Measurements from ENCODE around the gene TAOK2.
A peak's percentile ranks its signal among the peaks of the same experiment; 100 is the strongest.
"Not testable (repeated sequence)": the region's sequence is repeated elsewhere in the genome, so short reads cannot be mapped to it uniquely, and the experiment has no call there.

The TAOK2 gene

DNA sequence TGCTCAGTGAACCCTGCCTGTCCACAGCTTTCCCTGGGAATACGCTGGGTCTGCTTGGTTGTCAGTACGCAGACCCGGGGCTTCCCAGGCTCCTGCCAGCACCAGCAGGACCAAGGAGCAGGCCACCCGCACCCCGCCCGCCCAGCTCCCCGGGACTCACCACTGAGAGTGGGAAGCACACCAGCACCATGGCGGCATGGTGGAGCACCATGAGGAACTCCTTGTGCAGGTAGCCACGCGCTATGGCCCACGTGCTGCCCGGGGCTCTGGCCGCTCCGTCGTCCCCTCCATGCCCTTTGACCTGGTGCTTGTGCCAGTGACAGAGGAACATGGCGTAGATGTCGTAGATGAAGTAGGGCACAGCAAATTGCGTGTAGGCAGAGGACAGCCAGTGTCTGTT lies 52.8 kb downstream of the TAOK2 start:
- no peak for DNase-seq

DNA sequence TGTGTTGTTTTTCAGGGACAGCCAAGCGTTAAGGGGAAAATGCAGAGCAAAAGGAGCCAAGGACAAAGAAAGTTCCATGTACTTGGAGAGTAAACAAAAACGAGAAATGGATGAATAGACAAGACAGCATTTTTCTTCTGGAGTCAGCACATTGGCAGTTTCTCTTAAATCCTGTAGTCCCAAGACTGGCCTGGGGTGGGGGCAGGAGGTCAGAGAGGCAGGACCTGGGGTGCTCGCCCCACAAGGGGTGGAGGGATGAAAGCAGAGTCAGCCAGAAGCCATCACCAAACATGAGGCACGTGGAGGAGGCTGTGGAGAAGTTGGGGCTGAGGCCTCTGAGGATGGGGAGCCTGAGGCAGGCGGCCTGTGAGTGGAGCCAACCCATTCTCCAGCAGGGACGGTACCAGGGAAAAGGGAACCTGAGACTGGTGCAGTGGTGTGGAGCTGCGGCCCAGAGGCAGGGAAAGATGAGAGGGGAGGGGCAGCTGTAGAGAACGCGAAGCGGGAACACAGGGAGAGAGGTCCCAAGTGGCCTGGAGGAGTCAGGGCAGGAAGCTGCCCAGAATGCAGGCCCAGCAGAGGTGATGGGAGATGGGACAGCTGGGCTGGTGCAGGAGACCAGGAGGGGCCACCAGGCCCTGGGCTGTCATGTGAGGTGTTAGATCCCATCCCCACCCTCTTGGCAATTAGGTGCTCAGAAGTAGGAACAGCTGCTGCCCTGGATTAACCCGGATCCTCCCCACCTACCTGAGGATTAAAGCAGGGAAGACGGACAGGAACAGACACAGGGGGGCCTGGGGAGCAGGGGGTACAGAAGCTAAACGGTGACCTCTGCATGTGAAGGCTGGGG lies 54.1 kb downstream of the TAOK2 start:
- no peak for DNase-seq

DNA sequence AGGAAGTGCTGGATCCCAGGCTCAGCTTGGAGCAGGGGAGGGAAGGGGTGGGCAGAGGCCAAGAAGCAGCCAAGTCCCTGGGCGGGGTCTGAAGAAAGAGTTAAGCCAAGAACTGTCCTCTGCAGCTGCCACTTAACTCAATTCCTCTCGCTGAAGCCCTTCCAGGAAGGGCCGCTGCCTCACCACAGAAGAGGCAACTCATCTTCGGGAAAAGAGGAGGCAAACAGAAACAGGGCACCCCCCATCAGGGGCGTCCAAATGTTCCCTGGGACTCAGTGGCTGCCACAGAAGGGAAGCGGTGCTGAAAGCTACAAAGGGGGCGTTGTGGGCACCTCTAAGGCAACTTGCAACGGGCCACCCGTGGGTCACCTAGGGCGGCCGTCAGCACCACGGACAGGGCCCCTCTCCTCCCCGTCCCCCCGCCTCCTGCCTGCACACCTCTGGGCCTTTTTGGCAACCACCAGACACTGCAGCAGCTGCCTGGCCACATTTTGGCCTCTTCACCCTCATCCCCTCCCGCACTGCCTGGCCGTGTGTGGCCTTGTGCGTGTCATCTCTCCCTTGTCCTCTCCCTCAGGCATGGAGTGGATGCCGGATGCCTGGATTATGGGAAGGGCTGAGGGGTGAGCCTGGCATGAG lies 54.9 kb downstream of the TAOK2 start:
- DNase-seq: peak; percentile 36

DNA sequence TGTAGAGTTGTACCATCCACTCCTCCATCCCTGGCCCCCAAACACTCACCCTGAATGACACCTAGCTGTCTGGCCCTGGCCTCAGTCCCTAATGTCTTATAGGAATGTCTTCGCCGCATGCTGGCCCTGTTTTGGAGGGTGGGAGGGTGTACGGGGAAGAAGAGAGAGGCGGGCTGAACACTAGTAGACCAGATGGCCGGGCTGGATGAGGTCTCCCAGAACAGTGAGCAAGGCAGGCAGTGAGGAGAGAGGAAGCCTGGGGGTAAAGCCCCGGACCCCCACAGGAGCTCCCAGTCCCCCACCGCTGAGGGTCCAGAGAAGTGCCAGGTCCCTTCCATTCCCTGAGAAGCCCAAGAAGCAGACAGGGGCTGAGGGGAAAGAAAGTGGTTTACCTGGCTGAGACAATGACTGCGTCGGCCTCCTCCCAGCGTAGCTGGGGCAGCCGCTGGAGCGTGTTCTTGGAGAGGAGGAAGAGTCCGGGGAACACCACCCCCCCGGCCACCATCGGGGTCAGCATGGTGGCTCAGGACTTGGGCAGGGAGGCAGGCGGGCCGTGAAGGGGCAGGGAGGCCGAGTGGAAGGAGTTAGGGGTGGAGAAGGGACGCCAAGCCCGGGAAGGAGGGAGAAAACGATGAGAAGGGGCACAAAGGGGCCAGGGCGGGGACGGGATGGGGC lies 56.5 kb downstream of the TAOK2 start:
- no peak for DNase-seq

DNA sequence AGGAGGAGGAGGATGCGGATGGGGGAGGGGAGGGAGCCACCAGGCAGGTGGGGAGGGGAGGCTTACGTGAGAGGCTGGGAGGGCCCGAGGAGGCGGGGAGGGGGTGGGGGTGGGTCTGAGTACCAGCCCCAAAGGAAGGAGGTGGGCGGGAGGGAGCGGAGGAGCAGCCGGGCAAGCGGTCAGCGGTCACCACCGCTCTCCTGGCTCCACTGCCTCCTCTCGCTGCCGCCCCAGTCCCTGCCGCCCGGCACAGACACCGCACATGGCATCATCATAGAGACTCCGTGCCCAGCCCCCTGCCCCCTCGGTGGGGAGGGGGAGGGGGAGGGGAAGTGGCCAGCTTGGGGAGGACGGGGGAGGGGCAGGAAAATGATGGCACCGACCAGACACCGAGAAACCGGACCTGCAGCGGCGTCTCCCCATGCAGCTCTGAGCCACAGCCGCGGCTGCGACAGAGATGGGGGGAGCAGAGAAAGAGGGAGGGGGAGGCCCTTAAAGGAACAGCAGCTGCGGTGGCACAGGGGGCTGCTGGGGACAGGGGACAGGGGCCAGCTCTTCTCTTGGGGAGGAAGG lies 57.3 kb downstream of the TAOK2 start, which contains the start of gene TLCD3B:
Gene TLCD3B (minus strand): TSS at position 431 of the 573 bp plus-strand sequence. CDS start 744 bp downstream, outside the sequence.
- DNase-seq: no peak

DNA sequence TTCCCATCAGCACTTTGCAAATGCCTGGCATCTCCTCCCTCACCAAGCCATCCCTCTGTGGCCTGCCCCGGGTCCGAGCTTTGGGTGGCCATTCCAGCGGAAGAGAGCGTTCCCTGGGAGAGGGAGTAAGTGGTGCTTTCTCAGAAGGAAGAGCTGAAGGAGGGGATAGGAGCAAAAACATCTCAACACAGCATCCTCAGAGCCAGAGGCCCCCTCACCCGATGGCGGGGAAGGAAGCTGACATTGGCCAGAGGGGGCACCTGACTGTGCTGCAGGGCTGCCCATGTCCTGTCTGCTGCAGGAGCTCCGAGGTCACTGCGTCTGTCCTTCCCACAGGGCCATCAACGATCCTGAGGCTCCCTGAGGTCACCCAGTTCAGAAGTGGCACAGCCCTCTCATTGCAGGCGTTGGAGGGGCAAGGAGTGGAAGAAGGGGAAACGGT lies 57.8 kb downstream of the TAOK2 start:
- DNase-seq: no peak

DNA sequence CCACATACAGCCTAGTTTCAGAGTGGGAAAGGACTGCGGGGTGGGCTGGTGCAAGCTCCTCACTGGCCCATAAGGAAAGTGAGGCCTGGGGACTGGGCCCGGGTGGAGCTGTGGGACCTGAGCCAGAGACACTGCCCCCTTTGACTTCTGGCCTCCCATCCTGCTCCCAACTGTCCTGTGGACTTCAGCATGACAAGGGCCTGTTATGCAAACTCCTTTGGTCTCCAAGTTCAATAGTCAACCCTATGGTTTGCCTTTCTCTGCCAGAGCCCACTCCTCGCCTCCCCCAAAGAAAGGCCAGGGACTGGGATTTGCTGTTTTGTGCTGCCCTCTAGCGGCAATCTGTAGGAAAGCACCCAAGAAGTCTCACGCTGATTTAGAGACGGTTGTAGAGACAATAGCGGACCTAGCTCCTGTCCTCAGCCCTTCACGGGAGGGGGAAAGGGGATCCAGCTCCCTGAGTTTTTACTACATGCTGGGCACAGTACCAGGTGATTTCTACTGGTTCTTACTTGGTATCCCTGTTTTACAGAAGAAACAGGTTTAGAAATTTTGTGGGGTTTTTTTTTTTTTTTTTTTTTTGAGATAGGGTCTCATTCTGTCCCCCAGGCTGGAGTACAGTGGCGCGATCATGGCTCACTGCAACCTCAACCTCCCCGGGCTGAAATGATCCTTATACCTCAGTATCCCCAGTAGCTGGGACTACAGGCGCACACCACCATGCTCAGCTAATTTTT lies 58.6 kb downstream of the TAOK2 start:
- DNase-seq: peak; percentile 89

DNA sequence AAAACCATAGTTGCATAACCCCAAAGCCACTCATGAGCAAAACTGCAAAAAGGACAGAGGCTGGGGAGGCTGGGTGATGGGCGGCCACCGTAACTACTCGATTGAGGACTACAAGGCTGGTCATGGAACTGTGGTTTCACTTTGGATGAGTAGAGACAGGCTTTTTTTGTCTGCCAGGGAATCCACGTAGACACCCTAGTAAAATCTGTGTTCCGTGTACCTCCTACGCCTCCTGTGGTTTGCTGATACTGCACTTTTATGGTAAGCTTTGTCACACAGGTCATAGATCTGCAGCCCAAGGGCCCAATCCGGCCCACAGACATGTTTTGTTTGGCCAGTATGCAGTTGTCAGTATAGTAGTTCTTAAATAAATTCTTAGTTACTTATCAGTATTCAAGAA lies 59.6 kb downstream of the TAOK2 start:
- peak; percentile 85 for DNase-seq

DNA sequence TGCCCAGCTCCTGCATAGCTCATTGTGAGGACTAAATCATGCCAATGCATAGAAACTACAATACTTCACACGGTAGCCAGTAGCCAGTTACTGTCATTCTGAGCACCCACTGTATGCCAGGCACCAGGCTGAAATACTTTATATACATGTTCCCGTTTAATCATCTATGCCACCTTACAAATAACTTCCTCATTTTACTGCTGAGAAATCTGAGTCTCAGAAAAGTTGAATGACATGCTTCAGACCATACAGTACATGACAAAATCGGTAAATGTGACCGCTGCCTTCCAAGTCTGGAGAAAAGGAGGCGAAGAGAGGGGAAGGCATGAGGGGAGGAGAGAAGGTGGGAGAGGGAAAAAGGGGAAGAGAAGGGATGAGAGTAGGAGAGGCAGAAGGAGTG lies 66.6 kb downstream of the TAOK2 start:
- peak; percentile 62 for DNase-seq

DNA sequence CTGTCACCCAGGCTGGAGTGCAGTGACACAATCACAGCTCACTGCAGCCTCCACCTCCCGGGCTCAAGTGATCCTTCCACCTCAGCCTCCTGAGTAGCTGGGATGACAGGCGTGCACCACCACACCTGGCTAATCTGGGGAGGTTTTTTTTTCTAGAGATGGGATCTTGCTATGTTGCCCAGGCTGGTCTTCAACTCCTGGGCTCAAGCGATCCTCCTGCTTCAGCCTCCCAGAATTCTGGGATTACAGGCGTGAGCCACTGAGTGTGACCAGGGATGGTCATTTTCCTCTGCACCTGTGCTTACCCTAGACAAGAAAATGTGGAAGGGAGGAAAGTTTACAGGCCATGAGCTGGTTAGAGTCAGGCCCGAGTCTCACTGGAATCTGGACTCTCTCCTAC lies 67.0 kb downstream of the TAOK2 start:
- DNase-seq: not testable (repeated sequence)

DNA sequence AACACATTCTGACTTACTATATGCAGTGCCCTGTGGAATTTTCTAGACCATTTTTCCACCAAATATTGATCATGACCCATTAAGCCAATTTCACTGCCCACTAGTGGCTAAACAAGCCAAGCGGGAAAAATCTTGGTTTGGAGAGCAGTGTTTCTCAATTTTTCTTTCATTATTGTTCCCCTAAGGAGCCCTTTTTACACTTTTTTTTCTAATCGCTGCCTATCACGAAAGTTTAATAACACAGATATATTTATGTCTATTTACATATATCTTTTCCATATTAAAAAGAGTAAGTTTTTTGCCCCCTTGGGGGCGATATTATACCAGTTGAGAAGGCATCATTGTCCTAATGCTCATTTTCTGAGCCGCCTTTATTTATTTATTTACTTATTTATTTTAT lies 68.2 kb downstream of the TAOK2 start:
- peak; percentile 81 for DNase-seq
